HFFc6 (cell line): ENCODE measurements around the gene SEPTIN7. TPM values are rescaled to one million over a fixed set of nuclear protein-coding genes. Genes with fewer than 3 reads are reported as not detected.

Experiments used
- DNase-seq: peaks from one replicate; pipeline ENCODE4 v3.0.0-alpha.2; 2018
- H3K27ac Mint-ChIP-seq: 2 replicates; pipeline ENCODE4 v1.8.0; 2020; ENCODE audit warnings: mild to moderate bottlenecking, mixed read lengths
- H3K27me3 Mint-ChIP-seq: 2 replicates; pipeline ENCODE4 v1.8.0; 2021; ENCODE audit warnings: mild to moderate bottlenecking, moderate library complexity, mixed read lengths; ENCODE audit not compliant: insufficient read depth
- H3K36me3 Mint-ChIP-seq: 2 replicates; pipeline ENCODE4 v1.8.0; 2021; ENCODE audit warnings: low read depth, mixed read lengths
- H3K4me1 Mint-ChIP-seq: 2 replicates; pipeline ENCODE4 v1.8.0; 2020; ENCODE audit warnings: low read depth, mixed read lengths
- H3K4me3 Mint-ChIP-seq: 2 replicates; pipeline ENCODE4 v1.8.0; 2020; ENCODE audit warnings: mild to moderate bottlenecking, moderate library complexity, mixed read lengths
- H3K9me3 Mint-ChIP-seq: 2 replicates; pipeline ENCODE4 v1.8.0; 2020; ENCODE audit warnings: mild to moderate bottlenecking, mixed read lengths
- CTCF ChIP-seq: fragments of 200-600 bp; sonication (generic); IDR thresholded peaks from 2 replicates; pipeline ENCODE4 v1.5.0; 2021; ENCODE audit warnings: antibody characterized with exemption, mild to moderate bottlenecking
- total RNA-seq, 6 experiments: library from RNA; stranded (reverse); fragmentation: NEBNext Ultra II Directional; extraction: Animal tissue kit (Norgen Biotek cat#: 25700); gene quantifications; 2 replicates in 1 of 6; 3 replicates in 5 of 6; pipeline ENCODE4 v1.2.3, GENCODE V29; 2021

Gene SEPTIN7
- total RNA-seq, 6 experiments from 2014 or later, result 257 to 320 (median 291) TPM

- no peak for TF ChIP-seq CTCF
- H3K36me3 Mint-ChIP-seq, result peaks cover 41% of the 10 kb centered on the region
- H3K4me1 Mint-ChIP-seq, result peaks cover 60% of the 10 kb centered on the region
- H3K9me3 Mint-ChIP-seq, result no peaks in the 10 kb centered on the region
- no peak for DNase-seq
- no peak overlapping the region for H3K4me3 Mint-ChIP-seq
- H3K27ac Mint-ChIP-seq, result no peak overlapping the region
- no peaks in the 10 kb centered on the region for H3K27me3 Mint-ChIP-seq
Measured at GRCh38 chr7:35817181-35817580, 16.3 kb downstream of the SEPTIN7 start.

- Mint-ChIP-seq H3K27me3 (no peaks in the 10 kb centered on the region), H3K9me3 (no peaks in the 10 kb centered on the region), H3K4me3 (no peak overlapping the region), H3K4me1 (peaks cover 67% of the 10 kb centered on the region), H3K27ac (no peak overlapping the region), H3K36me3 (peaks cover 41% of the 10 kb centered on the region)
- no peak for DNase-seq
- TF ChIP-seq CTCF, result no peak
Measured at GRCh38 chr7:35817930-35818329, 17.1 kb downstream of the SEPTIN7 start.

- peaks cover 41% of the 10 kb centered on the region for H3K36me3 Mint-ChIP-seq
- no peaks in the 10 kb centered on the region for H3K9me3 Mint-ChIP-seq
- H3K27me3 Mint-ChIP-seq, result no peaks in the 10 kb centered on the region
- H3K27ac Mint-ChIP-seq, result no peak overlapping the region
- no peak for DNase-seq
- no peak overlapping the region for H3K4me3 Mint-ChIP-seq
- no peak for TF ChIP-seq CTCF
- peaks cover 67% of the 10 kb centered on the region for H3K4me1 Mint-ChIP-seq
Measured at GRCh38 chr7:35818513-35818912, 17.7 kb downstream of the SEPTIN7 start.

GRCh38 chr7:35819310-35819709, 18.5 kb downstream of the SEPTIN7 start:
- no peaks in the 10 kb centered on the region for H3K9me3 Mint-ChIP-seq
- no peaks in the 10 kb centered on the region for H3K27me3 Mint-ChIP-seq
- DNase-seq, result no peak
- peaks cover 41% of the 10 kb centered on the region for H3K36me3 Mint-ChIP-seq
- TF ChIP-seq CTCF, result no peak
- H3K4me1 Mint-ChIP-seq, result peaks cover 67% of the 10 kb centered on the region
- no peak overlapping the region for H3K27ac Mint-ChIP-seq
- no peak overlapping the region for H3K4me3 Mint-ChIP-seq

- no peaks in the 10 kb centered on the region for H3K27me3 Mint-ChIP-seq
- no peak overlapping the region for H3K27ac Mint-ChIP-seq
- TF ChIP-seq CTCF, result no peak
- DNase-seq, result no peak
- no peaks in the 10 kb centered on the region for H3K9me3 Mint-ChIP-seq
- no peak overlapping the region for H3K4me3 Mint-ChIP-seq
- peaks cover 38% of the 10 kb centered on the region for H3K36me3 Mint-ChIP-seq
- peaks cover 65% of the 10 kb centered on the region for H3K4me1 Mint-ChIP-seq
Measured at GRCh38 chr7:35819954-35820703, 19.3 kb downstream of the SEPTIN7 start.
